HepG2 (cell line): ENCODE data around the gene CTU1. TPM values are rescaled to one million over a fixed set of nuclear protein-coding genes. Genes with fewer than 3 reads are reported as not detected.
A peak's percentile ranks its signal among the peaks of the same experiment; 100 is the strongest.

Experiments
- ATAC-seq: fragments of 200-7000 bp; cut with Tn5 transposase; 3 replicates; pipeline ENCODE4 v1.9.1; 2020; ENCODE audit warnings: mild to moderate bottlenecking, moderate library complexity
- BruUV-seq: library from RNA; stranded (reverse); fragments of 400-500 nt; replicated peaks from 2 replicates; lab custom pipeline; 2021; lab: Mats Ljungman, UMichigan
- CTCF ChIA-PET: fragments of 300-600 bp; formaldehyde crosslinking; extraction: SDS; loops from one replicate; lab custom pipeline; 2021; ENCODE audit warnings: low total read pairs, inconsistent platforms, low intra/inter-chr PET ratio; lab: Yijun Ruan, JAX
- POLR2A ChIA-PET: fragments of 350-600 bp; sonication (Branson Sonifier 250); formaldehyde crosslinking; loops from one replicate; lab custom pipeline; 2020; ENCODE audit warnings: antibody characterized with exemption, inconsistent platforms; lab: Yijun Ruan, JAX
- DNase-seq: peaks from one replicate; pipeline ENCODE4 v3.0.0-alpha.2; 2015; ENCODE audit warnings: low spot score
- FAIRE-seq: peaks from 3 replicates; lab custom pipeline; 2011; peaks lifted over from hg19 to GRCh38; lab: Jason Lieb, UNC
- H2AFZ ChIP-seq: one replicate; pipeline ENCODE4 v1.6.1; 2011; ENCODE audit warnings: low read length, inconsistent platforms
- H3K27ac ChIP-seq: fragments of 300-600 bp; 3 replicates; pipeline ENCODE4 v1.8.0; 2011; ENCODE audit warnings: mixed run types, mild to moderate bottlenecking, mixed read lengths, low read length, inconsistent platforms; ENCODE audit not compliant: insufficient read depth; ENCODE audit errors: extremely low read length
- H3K27me3 ChIP-seq, 2 experiments: fragments of 200-600 bp in 1 of 2; 2 replicates in 1 of 2; 3 replicates in 1 of 2; pipeline versions ENCODE4 v1.6.0 to v1.8.0; 2011; ENCODE audit warnings: low read length in 2 of 2, mild to moderate bottlenecking in 2 of 2, moderate library complexity in 2 of 2, inconsistent platforms in 1 of 2; ENCODE audit not compliant: insufficient read depth in 2 of 2, control insufficient read depth in 1 of 2
- H3K36me3 ChIP-seq, 2 experiments: fragments of 200-600 bp in 1 of 2; replicated peaks in 1 of 2; 2 replicates in 1 of 2; 3 replicates in 1 of 2; pipeline versions ENCODE4 v1.5.1 to v1.8.0; 2011; ENCODE audit warnings: low read length in 2 of 2, inconsistent platforms in 1 of 2; ENCODE audit not compliant: insufficient read depth in 2 of 2, control insufficient read depth in 1 of 2
- H3K4me1 ChIP-seq: 2 replicates; pipeline ENCODE4 v1.5.1; 2012; ENCODE audit warnings: low read length, inconsistent platforms; ENCODE audit not compliant: insufficient read depth
- H3K4me2 ChIP-seq: 2 replicates; pipeline ENCODE4 v1.6.0; 2011; ENCODE audit warnings: low read depth, low read length, inconsistent platforms
- H3K4me3 ChIP-seq, 3 experiments: fragments of 200-600 bp in 1 of 3; sonication (generic), shearing (Covaris generic) in 1 of 3; replicated peaks in 1 of 3; 2 replicates each; pipeline ENCODE4 v1.5.1; 2011 to 2016; ENCODE audit warnings: low read length in 3 of 3, inconsistent platforms in 2 of 3, low read depth in 2 of 3, mild to moderate bottlenecking in 2 of 3, control low read depth in 1 of 3, mixed read lengths in 1 of 3; ENCODE audit not compliant: insufficient read depth in 1 of 3
- H3K79me2 ChIP-seq: one replicate; pipeline ENCODE4 v1.6.1; 2011; ENCODE audit warnings: low read length, inconsistent platforms; ENCODE audit not compliant: insufficient read depth
- H3K9ac ChIP-seq: 2 replicates; pipeline ENCODE4 v1.6.0; 2011; ENCODE audit warnings: mild to moderate bottlenecking, low read depth, low read length, inconsistent platforms; ENCODE audit not compliant: insufficient read depth
- H3K9me3 ChIP-seq: 2 replicates; pipeline ENCODE4 v1.5.1; 2012; ENCODE audit warnings: mild to moderate bottlenecking, low read length
- H4K20me1 ChIP-seq: 2 replicates; pipeline ENCODE4 v1.6.0; 2011; ENCODE audit warnings: inconsistent platforms, mild to moderate bottlenecking, low read length, moderate library complexity; ENCODE audit not compliant: insufficient read depth
- ATF6 ChIP-seq: sonication (generic); formaldehyde crosslinking; conservative IDR thresholded peaks from 2 replicates; pipeline ENCODE4 v1.4.0; 2020; ENCODE audit warnings: missing genetic modification reagents
- CHD2 ChIP-seq: IDR thresholded peaks from 2 replicates; pipeline ENCODE4 v1.6.1; 2011; ENCODE audit warnings: low read depth, low read length, improper control_type of control experiment
- ELF4 ChIP-seq: sonication (generic); formaldehyde crosslinking; IDR thresholded peaks from 2 replicates; pipeline ENCODE4 v1.5.0; 2020; ENCODE audit warnings: missing genetic modification reagents, mild to moderate bottlenecking, moderate library complexity, borderline replicate concordance
- IKZF5 ChIP-seq: IDR thresholded peaks from 2 replicates; pipeline ENCODE4 v1.6.1; 2018; ENCODE audit warnings: missing genetic modification reagents, mild to moderate bottlenecking, missing compliant biosample characterization
- ISX ChIP-seq: sonication (generic); formaldehyde crosslinking; conservative IDR thresholded peaks from 2 replicates; pipeline ENCODE4 v1.5.0; 2020; ENCODE audit warnings: missing genetic modification reagents
- MAF1 ChIP-seq: sonication (generic); formaldehyde crosslinking; IDR thresholded peaks from 2 replicates; pipeline ENCODE4 v1.5.0; 2020; ENCODE audit warnings: missing genetic modification reagents, borderline replicate concordance
- MIER2 ChIP-seq: IDR thresholded peaks from 2 replicates; pipeline ENCODE4 v1.6.1; 2016; ENCODE audit warnings: missing biosample characterization, missing genetic modification reagents
- PCBP1 ChIP-seq: fragments of 200-400 bp; formaldehyde crosslinking; IDR thresholded peaks from 2 replicates; pipeline ENCODE4 v1.6.1; 2017; ENCODE audit warnings: mild to moderate bottlenecking, low read depth, low read length, borderline replicate concordance
- SNAPC4 ChIP-seq: sonication (generic); formaldehyde crosslinking; IDR thresholded peaks from 2 replicates; pipeline ENCODE4 v1.4.0; 2020; ENCODE audit warnings: mild to moderate bottlenecking, missing genetic modification reagents
- SPEN ChIP-seq: sonication (generic); formaldehyde crosslinking; IDR thresholded peaks from 2 replicates; pipeline ENCODE4 v1.5.1; 2020; ENCODE audit warnings: low read depth, mild to moderate bottlenecking, missing genetic modification reagents
- ZBTB14 ChIP-seq: sonication (generic); formaldehyde crosslinking; IDR thresholded peaks from 2 replicates; pipeline ENCODE4 v1.4.0; 2020; ENCODE audit warnings: missing genetic modification reagents
- ZBTB38 ChIP-seq: sonication (generic); formaldehyde crosslinking; IDR thresholded peaks from 2 replicates; pipeline ENCODE4 v1.5.1; 2020; ENCODE audit warnings: mild to moderate bottlenecking, missing genetic modification reagents
- ZFYVE20 ChIP-seq: sonication (generic); formaldehyde crosslinking; IDR thresholded peaks from 2 replicates; pipeline ENCODE4 v1.8.0; 2023; ENCODE audit warnings: low read depth, mild to moderate bottlenecking, moderate library complexity, missing genetic modification reagents, borderline replicate concordance
- ZNF224 ChIP-seq: sonication (generic); formaldehyde crosslinking; IDR thresholded peaks from 2 replicates; pipeline ENCODE4 v1.5.0; 2020; ENCODE audit warnings: mild to moderate bottlenecking, missing genetic modification reagents
- ZNF264 ChIP-seq: sonication (generic); formaldehyde crosslinking; IDR thresholded peaks from 2 replicates; pipeline ENCODE4 v1.4.0; 2020; ENCODE audit warnings: missing genetic modification reagents
- WGBS: methylation state at CpG from one replicate; pipeline ENCODE4 v1.1.6; 2017; ENCODE audit warnings: low lambda C conversion rate; 5-methylcytosine and 5-hydroxymethylcytosine counted together
- in situ Hi-C: cut with HindIII; loops from 2 replicates; pipeline ENCODE4 v1.10.0; 2017; ENCODE audit warnings: low pct_unique_long_range_greater_than_20kb; ENCODE audit not compliant: extremely low pct_ligation_motif_present
- intact Hi-C: fragments of 100-400 bp; cut with micrococcal nuclease; formaldehyde crosslinking; loops from one replicate; pipeline ENCODE4 v1.10.0; 2022; ENCODE audit not compliant: unreplicated experiment
- polyA plus RNA-seq, 8 experiments: library from polyadenylated mRNA; depleted of rRNA in 3 of 8; stranded (reverse) in 7 of 8; unstranded in 1 of 8; fragments of >200 nt; fragmentation: Illumina TruSeq in 4 of 8; extraction: Trizol in 4 of 8; gene quantifications; 2 replicates each; pipeline versions ENCODE4 v1.2.1 to v1.2.3, GENCODE V29; 2011 to 2016; ENCODE audit warnings: low read depth in 4 of 8, missing spikeins in 1 of 8, mixed read lengths in 1 of 8; ENCODE audit not compliant: insufficient read depth in 1 of 8
- total RNA-seq, 5 experiments: library from RNA; depleted of rRNA; stranded (reverse); fragments of >200 nt; fragmentation: Illumina TruSeq; extraction: Trizol; gene quantifications; 2 replicates each; pipeline ENCODE4 v1.2.3, GENCODE V29; 2016; ENCODE audit warnings: low read depth in 1 of 5

CTU1 gene
- total and polyA plus RNA-seq, 2 of the 13 experiments (the other 11 are each of a cell fraction or from before 2014, with no cell fraction given) = 1.9 to 2.9 TPM

GRCh38 chr19:51108805-51109146 lies 567 bp upstream of the CTU1 start:
- H3K4me1 ChIP-seq = peaks cover 15% of the 10 kb centered on the region
- H3K9ac ChIP-seq = 0 out of 2 replicates have a peak overlapping the region, but pooled peaks have one; percentile 1
- TF ChIP-seq ZNF224 = 0 out of 2 replicates have a peak, but pooled peaks have one; percentile 23
- TF ChIP-seq ZBTB14 (CRISPR knock-in tag) = 0 out of 2 replicates have a peak, but pooled peaks have one; percentile 12
- no peak for TF ChIP-seq PCBP1
- no peak for TF ChIP-seq IKZF5 (CRISPR knock-in tag)
- TF ChIP-seq ELF4 (CRISPR knock-in tag) = 0 out of 2 replicates have a peak, but pooled peaks have one; percentile 4
- TF ChIP-seq MIER2 (CRISPR knock-in tag) = no peak
- 0 out of 2 replicates have a peak, but pooled peaks have one; percentile 5 for TF ChIP-seq MAF1
- no peak; the same call in 1 of the 2 replicates for TF ChIP-seq SNAPC4 (CRISPR knock-in tag)
- TF ChIP-seq ZFYVE20 (CRISPR knock-in tag) = no peak
- 0 out of 2 replicates have a peak, but pooled peaks have one; percentile 10 for TF ChIP-seq ZNF264 (CRISPR knock-in tag)
- TF ChIP-seq CHD2 = no peak
- no peak for TF ChIP-seq SPEN (CRISPR knock-in tag)
- no peak for TF ChIP-seq ATF6 (CRISPR knock-in tag)
- TF ChIP-seq ISX = no peak
- TF ChIP-seq ZBTB38 (CRISPR knock-in tag) = no peak

More at GRCh38 chr19:51108805-51109146, 567 bp upstream of the CTU1 start:
- in situ Hi-C loops (no loop called here), intact Hi-C loops (loop anchor here (10.0 kb wide), 1 partner anchor 174 kb away; no protein-coding TSS in a partner anchor)
- CTCF ChIA-PET = no interaction called here
- POLR2A ChIA-PET = no interaction called here
- no peak overlapping the region for H3K27ac ChIP-seq
- BruUV-seq = no TSS peak
- FAIRE-seq = no peak
- H3K27me3 ChIP-seq = peaks cover 0 to 9% of the 10 kb centered on the region in 2 experiments; a peak in 1 of 5 replicates
- peak overlapping the region; percentile 72 for H3K4me2 ChIP-seq
- ATAC-seq = no peak
- no peaks in the 10 kb centered on the region for H3K9me3 ChIP-seq
- DNase-seq = no peak
- H4K20me1 ChIP-seq = no peaks in the 10 kb centered on the region
- peaks cover 0 to under 1% of the 10 kb centered on the region in 2 experiments; a peak in 1 of 5 replicates for H3K36me3 ChIP-seq
- H3K4me3 ChIP-seq = peak overlapping the region; percentile 38 to 91 (median 44); a peak in 5 of 6 replicates
- WGBS = 19% methylated on average over 15 of the region's 15 CpGs
- H3K79me2 ChIP-seq = peaks cover 3% of the 10 kb centered on the region
- H2AFZ ChIP-seq = no peak overlapping the region
